K562 (cell line): ENCODE results near the gene CLUH. TPM values are rescaled to one million over a fixed set of nuclear protein-coding genes. Genes with fewer than 3 reads are reported as not detected.
A peak's percentile ranks its signal among the peaks of the same experiment; 100 is the strongest.

ENCODE experiments used
- AFF4 ChIP-seq: sonication (generic); formaldehyde crosslinking; IDR thresholded peaks from 2 replicates; pipeline ENCODE4 v1.8.0; 2023; ENCODE audit warnings: mild to moderate bottlenecking, missing genetic modification reagents
- CBX2 ChIP-seq: fragments of 200-600 bp; sonication (generic); IDR thresholded peaks from one replicate; pipeline ENCODE4 v1.6.1; 2012; ENCODE audit warnings: mild to moderate bottlenecking, low read length, inconsistent platforms; ENCODE audit not compliant: insufficient read depth, poor library complexity, severe bottlenecking
- E2F4 ChIP-seq: sonication (generic); formaldehyde crosslinking; IDR thresholded peaks from 2 replicates; pipeline ENCODE4 v1.8.0; 2022; ENCODE audit warnings: mild to moderate bottlenecking, low read depth, missing genetic modification reagents
- GABPA ChIP-seq: fragments of 200-800 bp; sonication (Bioruptor generic); conservative IDR thresholded peaks from 2 replicates; pipeline ENCODE4 v1.6.1; 2016; ENCODE audit warnings: low read depth, missing genetic modification characterization, missing compliant biosample characterization
- MAFK ChIP-seq: IDR thresholded peaks from 2 replicates; pipeline ENCODE4 v1.6.1; 2011; ENCODE audit warnings: low read length, improper control_type of control experiment
- NR3C1 ChIP-seq: sonication (generic); formaldehyde crosslinking; IDR thresholded peaks from 2 replicates; pipeline ENCODE4 v1.8.1; 2022; ENCODE audit warnings: missing genetic modification reagents
- RB1 ChIP-seq: fragments of 450-650 bp; IDR thresholded peaks from 2 replicates; pipeline ENCODE4 v1.6.1; 2017; ENCODE audit warnings: low read depth, mild to moderate bottlenecking
- RBFOX2 ChIP-seq: fragments of 200-400 bp; formaldehyde crosslinking; IDR thresholded peaks from 2 replicates; pipeline ENCODE4 v1.6.1; 2017; ENCODE audit warnings: low read depth, mild to moderate bottlenecking, low read length, moderate library complexity
- SP2 ChIP-seq: IDR thresholded peaks from 2 replicates; pipeline ENCODE4 v1.6.1; 2011; ENCODE audit warnings: mild to moderate bottlenecking, low read depth, low read length, moderate library complexity; ENCODE audit not compliant: poor library complexity, severe bottlenecking; ENCODE audit errors: extremely low read depth
- TRIM25 ChIP-seq: fragments of 450-650 bp; IDR thresholded peaks from 2 replicates; pipeline ENCODE4 v1.7.0; 2016; ENCODE audit warnings: borderline replicate concordance
- ZBED1 ChIP-seq: IDR thresholded peaks from 2 replicates; pipeline ENCODE4 v1.6.1; 2014
- ZHX1 ChIP-seq: fragments of 150-350 bp; conservative IDR thresholded peaks from 2 replicates; pipeline ENCODE4 v1.6.1; 2014; ENCODE audit warnings: low read length
- ZKSCAN3 ChIP-seq: fragments of 250-450 bp; sonication (Bioruptor Pico); IDR thresholded peaks from 2 replicates; pipeline ENCODE4 v1.4.0; 2020
- ZNF140 ChIP-seq: fragments of 250-450 bp; sonication (Bioruptor Pico); IDR thresholded peaks from 2 replicates; pipeline ENCODE4 v1.8.0; 2021; ENCODE audit warnings: moderate library complexity, mild to moderate bottlenecking, inconsistent platforms
- ZNF695 ChIP-seq: fragments of 450-650 bp; formaldehyde crosslinking; IDR thresholded peaks from 2 replicates; pipeline ENCODE4 v1.4.0; 2020; ENCODE audit warnings: mild to moderate bottlenecking, moderate library complexity
- ZNF785 ChIP-seq: fragments of 250-450 bp; sonication (Bioruptor Pico); IDR thresholded peaks from 2 replicates; pipeline ENCODE4 v1.4.0; 2020; ENCODE audit warnings: mild to moderate bottlenecking
- polyA plus RNA-seq, 8 experiments: library from polyadenylated mRNA; depleted of rRNA in 4 of 8; stranded (reverse) in 5 of 8; unstranded in 3 of 8; fragments of >200 nt; fragmentation: Nextera tagmentation in 2 of 8; fragmentation: Illumina TruSeq in 1 of 8; extraction: Ambion mirVana in 2 of 8; extraction: Trizol in 1 of 8; gene quantifications; 2 replicates each; pipeline versions ENCODE4 v1.2.1 to v1.2.3, GENCODE V29; 2011 to 2014; ENCODE audit warnings: inconsistent platforms in 1 of 8, missing spikeins in 1 of 8
- total RNA-seq, 7 experiments: library from RNA; depleted of rRNA in 6 of 7; stranded (reverse); fragments of >200 nt in 6 of 7; fragmentation: Illumina TruSeq in 2 of 7; extraction: Trizol in 2 of 7; gene quantifications; 2 replicates each; pipeline versions ENCODE4 v1.2.1 to v1.2.3, GENCODE V29; 2011 to 2021; ENCODE audit warnings: low replicate concordance in 1 of 7

Gene CLUH
- total and polyA plus RNA-seq, 9 of the 15 experiments (the other 6 are each of a cell fraction or from before 2014, with no cell fraction given): 0.21 to 140 (median 33.2) TPM

GRCh38 chr17:2707721-2708584 lies 3.6 kb downstream of the CLUH start (continued):
- no peak for TF ChIP-seq ZKSCAN3 (CRISPR knock-in tag)
- TF ChIP-seq ZHX1: no peak
- TF ChIP-seq TRIM25: no peak
- no peak for TF ChIP-seq ZNF140
- no peak for TF ChIP-seq ZNF785 (CRISPR knock-in tag)
- TF ChIP-seq RBFOX2: peak; percentile 64
- TF ChIP-seq ZBED1: no peak
- TF ChIP-seq ZNF695: no peak
- no peak for TF ChIP-seq E2F4 (CRISPR knock-in tag)
- TF ChIP-seq AFF4 (CRISPR knock-in tag): no peak
- no peak for TF ChIP-seq GABPA (tag)
- no peak for TF ChIP-seq SP2
- no peak for TF ChIP-seq NR3C1 (CRISPR knock-in tag)
- no peak for TF ChIP-seq CBX2
- TF ChIP-seq MAFK: no peak
- no peak for TF ChIP-seq RB1
